CD4-positive, alpha-beta T cell (primary cell): ENCODE results near the gene DEF6. TPM values are rescaled to one million over a fixed set of nuclear protein-coding genes. Genes with fewer than 3 reads are reported as not detected.

Experiments
- ATAC-seq: fragments of 200-7000 bp; cut with Tn5 transposase; one replicate; pipeline ENCODE4 v1.10.0; 2022; ENCODE audit warnings: mild to moderate bottlenecking; ENCODE audit not compliant: poor library complexity
- CTCF ChIA-PET: fragments of 350-600 bp; sonication (Branson Sonifier 250); formaldehyde crosslinking; loops from one replicate; lab custom pipeline; 2021; ENCODE audit warnings: antibody characterized with exemption, inconsistent platforms; lab: Charles Lee
- POLR2A ChIA-PET: fragments of 350-600 bp; sonication (Branson Sonifier 250); formaldehyde crosslinking; loops from one replicate; lab custom pipeline; 2021; ENCODE audit warnings: antibody characterized with exemption, inconsistent platforms; lab: Charles Lee
- DNase-seq, 14 experiments: peaks; one replicate each; pipeline ENCODE4 v3.0.0-alpha.2; 2013 to 2020; ENCODE audit warnings: mixed read lengths in 2 of 14
- H3K27ac ChIP-seq, 2 donors: one replicate each; pipeline versions ENCODE4 v1.5.1 to v1.7.0; 2013; ENCODE audit warnings: low read length in 2 of 2, low read depth in 1 of 2, mild to moderate bottlenecking in 1 of 2
- H3K27me3 ChIP-seq, 2 experiments: 1 replicate in 1 of 2; 2 replicates in 1 of 2; pipeline versions ENCODE4 v1.6.1 to v1.7.0; 2013; ENCODE audit warnings: low read length in 2 of 2, control low read depth in 1 of 2, mild to moderate bottlenecking in 1 of 2, moderate library complexity in 1 of 2; ENCODE audit not compliant: insufficient read depth in 2 of 2, control insufficient read depth in 1 of 2
- H3K36me3 ChIP-seq: one replicate; pipeline ENCODE4 v1.6.1; 2013; ENCODE audit warnings: low read length, control low read depth; ENCODE audit not compliant: insufficient read depth
- H3K4me1 ChIP-seq: one replicate; pipeline ENCODE4 v1.6.1; 2013; ENCODE audit warnings: low read length, control low read depth; ENCODE audit not compliant: insufficient read depth
- H3K4me3 ChIP-seq: one replicate; pipeline ENCODE4 v1.5.1; 2013; ENCODE audit warnings: mild to moderate bottlenecking, low read length, moderate library complexity
- H3K9me3 ChIP-seq, 2 experiments: 1 replicate in 1 of 2; 2 replicates in 1 of 2; pipeline versions ENCODE4 v1.6.1 to v1.7.0; 2013; ENCODE audit warnings: low read length in 2 of 2, mild to moderate bottlenecking in 2 of 2, control low read depth in 1 of 2, moderate library complexity in 1 of 2; ENCODE audit not compliant: control insufficient read depth in 1 of 2, insufficient read depth in 1 of 2
- H3K27ac Mint-ChIP-seq: one replicate; pipeline ENCODE4 v1.8.0; 2020; ENCODE audit warnings: mixed read lengths
- H3K27me3 Mint-ChIP-seq: one replicate; pipeline ENCODE4 v1.8.0; 2021; ENCODE audit warnings: mixed read lengths
- H3K36me3 Mint-ChIP-seq: one replicate; pipeline ENCODE4 v1.8.0; 2021; ENCODE audit warnings: low read depth, mixed read lengths
- H3K4me1 Mint-ChIP-seq: one replicate; pipeline ENCODE4 v1.8.0; 2021; ENCODE audit warnings: low read depth, mixed read lengths
- H3K4me3 Mint-ChIP-seq: one replicate; pipeline ENCODE4 v1.8.0; 2020; ENCODE audit warnings: mild to moderate bottlenecking, mixed read lengths
- H3K9me3 Mint-ChIP-seq: one replicate; pipeline ENCODE4 v1.8.0; 2020; ENCODE audit warnings: mixed read lengths
- CTCF ChIP-seq: fragments of 200-600 bp; IDR thresholded peaks from one replicate; pipeline ENCODE4 v1.8.0; 2022; ENCODE audit warnings: antibody characterized with exemption, mild to moderate bottlenecking
- intact Hi-C, 2 experiments: fragments of 100-400 bp; cut with DNase I in 1 of 2; cut with micrococcal nuclease in 1 of 2; formaldehyde crosslinking; loops; one replicate each; pipeline versions ENCODE4 v1.15.1 to v1.9.0; 2023 to 2025; cut with DNase I, micrococcal nuclease
- total RNA-seq, 174 experiments: library from RNA in 2 of 174; stranded (reverse) in 2 of 174; gene quantifications; one replicate each; pipeline ENCODE4 v1.2.3 and lab custom pipeline; 2021 to 2026

The DEF6 gene
- total RNA-seq, 2 experiments from 2014 or later, result 209 to 212 TPM

- H3K27ac Mint-ChIP-seq, result peak overlapping the region; percentile 96
- intact Hi-C loops, result loop anchor here in 1 of 2 experiments (5.0 kb wide), 1 partner anchor 43 kb away; the partner anchor contains the start of gene PPARD
- ChIA-PET CTCF (interaction anchor here (0.7 to 7.9 kb wide), 4 partner anchors 28 to 168 kb away, joined by 3 to 75 read pairs (median 6); partner anchors contain the start of gene FANCE), POLR2A (interaction anchor here (1.0 to 9.2 kb wide), 3 partner anchors 12 to 173 kb away, joined by 3 to 94 read pairs (median 74); no protein-coding TSS in a partner anchor)
- Histone ChIP-seq H3K4me1 (peaks cover 71% of the 10 kb centered on the region), H3K9me3 (no peaks in the 10 kb centered on the region), H3K27ac (peak overlapping the region; percentile 88 to 91), H3K36me3 (peaks cover 34% of the 10 kb centered on the region), H3K4me3 (peak overlapping the region; percentile 81), H3K27me3 (no peaks in the 10 kb centered on the region)
- H3K27me3 Mint-ChIP-seq, result no peaks in the 10 kb centered on the region
- H3K36me3 Mint-ChIP-seq, result peaks cover 77% of the 10 kb centered on the region
- DNase-seq, result peak in 6 of 14 experiments; percentile 24 to 73 (median 52)
- peak overlapping the region; percentile 87 for H3K4me3 Mint-ChIP-seq
- ATAC-seq, result no peak
- no peak for TF ChIP-seq CTCF
- H3K4me1 Mint-ChIP-seq, result peaks cover 69% of the 10 kb centered on the region
- no peaks in the 10 kb centered on the region for H3K9me3 Mint-ChIP-seq
Observed at GRCh38 chr6:35299674-35300073, 2.1 kb downstream of the DEF6 start.

- Histone ChIP-seq H3K36me3 (peaks cover 27% of the 10 kb centered on the region), H3K9me3 (no peaks in the 10 kb centered on the region), H3K27ac (peak overlapping the region; percentile 88 to 91), H3K27me3 (no peaks in the 10 kb centered on the region), H3K4me1 (peaks cover 79% of the 10 kb centered on the region), H3K4me3 (peak overlapping the region; percentile 81)
- ATAC-seq, result peak; percentile 45
- Mint-ChIP-seq H3K9me3 (no peaks in the 10 kb centered on the region), H3K27ac (peak overlapping the region; percentile 96), H3K27me3 (no peaks in the 10 kb centered on the region), H3K4me3 (peak overlapping the region; percentile 87), H3K36me3 (peaks cover 70% of the 10 kb centered on the region), H3K4me1 (peaks cover 70% of the 10 kb centered on the region)
- CTCF ChIA-PET, result interaction anchor here (0.9 to 2.6 kb wide), 5 partner anchors 11 to 167 kb away, joined by 3 to 11 read pairs (median 6); no protein-coding TSS in a partner anchor
- no peak for TF ChIP-seq CTCF
- POLR2A ChIA-PET, result interaction anchor here (0.7 to 9.2 kb wide), 12 partner anchors 11 to 432 kb away, joined by 3 to 94 read pairs (median 4); partner anchors contain the start of genes FANCE, PPARD, RPL10A and ZNF76
- peak in 13 of 14 experiments; percentile 40 to 86 (median 59) for DNase-seq
- intact Hi-C loops, result loop anchor here in 1 of 2 experiments (1.0 kb wide), 1 partner anchor 10 kb away; no protein-coding TSS in a partner anchor
Observed at GRCh38 chr6:35300848-35301247, 3.2 kb downstream of the DEF6 start.

- peak overlapping the region; percentile 96 for H3K27ac Mint-ChIP-seq
- intact Hi-C loops, result no loop called here
- ChIA-PET POLR2A (interaction anchor here (0.6 to 2.2 kb wide), 18 partner anchors 9 to 165 kb away, joined by 3 to 38 read pairs (median 5); partner anchors contain the start of genes FANCE and RPL10A), CTCF (interaction anchor here (0.7 to 1.6 kb wide), 9 partner anchors 9 to 147 kb away, joined by 3 to 10 read pairs (median 4); no protein-coding TSS in a partner anchor)
- no peaks in the 10 kb centered on the region for H3K9me3 ChIP-seq
- peak overlapping the region; percentile 67 for H3K4me3 ChIP-seq
- peaks cover 29% of the 10 kb centered on the region for H3K36me3 ChIP-seq
- H3K4me1 ChIP-seq, result peaks cover 85% of the 10 kb centered on the region
- peak; percentile 75 to 94 (median 86) for DNase-seq
- H3K4me1 Mint-ChIP-seq, result peaks cover 77% of the 10 kb centered on the region
- H3K4me3 Mint-ChIP-seq, result peak overlapping the region; percentile 87
- no peaks in the 10 kb centered on the region for H3K27me3 ChIP-seq
- H3K9me3 Mint-ChIP-seq, result no peaks in the 10 kb centered on the region
- peak; percentile 86 for ATAC-seq
- H3K27me3 Mint-ChIP-seq, result no peaks in the 10 kb centered on the region
- peaks cover 74% of the 10 kb centered on the region for H3K36me3 Mint-ChIP-seq
- H3K27ac ChIP-seq, result peak overlapping the region; percentile 88 to 91
- no peak for TF ChIP-seq CTCF
Observed at GRCh38 chr6:35302604-35303241, 5.1 kb downstream of the DEF6 start.
